MV-4-11 (cell line): ENCODE data around the gene DMD.

ENCODE experiments used
- DNase-seq: peaks from one replicate; lab custom pipeline; 2025; lab: John Stamatoyannopoulos, UW

DMD gene

DNA sequence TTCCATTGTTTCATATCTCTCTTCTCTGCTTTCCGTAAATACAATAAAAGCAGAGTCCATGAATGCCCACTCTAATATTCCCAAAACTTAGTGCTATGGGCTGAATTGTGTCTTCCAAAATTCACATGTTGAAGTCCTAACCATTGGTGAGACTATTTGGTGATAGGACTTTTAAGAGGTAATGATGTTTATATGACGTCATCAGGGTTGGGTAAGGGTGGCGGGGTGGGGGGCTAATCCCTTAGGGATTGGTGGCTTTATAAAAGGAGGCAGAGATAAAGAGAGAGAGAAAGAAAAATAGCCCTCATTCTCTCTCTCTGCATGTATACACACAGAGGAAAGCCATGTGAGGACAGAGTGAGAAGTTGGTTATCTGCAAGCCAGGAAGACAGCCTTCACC is 722.2 kb downstream of the DMD start:
- DNase-seq: no peak

- DNase-seq: no peak
Observed at GRCh38 chrX:32483534-32484136, 727.7 kb downstream of the DMD start.

DNA sequence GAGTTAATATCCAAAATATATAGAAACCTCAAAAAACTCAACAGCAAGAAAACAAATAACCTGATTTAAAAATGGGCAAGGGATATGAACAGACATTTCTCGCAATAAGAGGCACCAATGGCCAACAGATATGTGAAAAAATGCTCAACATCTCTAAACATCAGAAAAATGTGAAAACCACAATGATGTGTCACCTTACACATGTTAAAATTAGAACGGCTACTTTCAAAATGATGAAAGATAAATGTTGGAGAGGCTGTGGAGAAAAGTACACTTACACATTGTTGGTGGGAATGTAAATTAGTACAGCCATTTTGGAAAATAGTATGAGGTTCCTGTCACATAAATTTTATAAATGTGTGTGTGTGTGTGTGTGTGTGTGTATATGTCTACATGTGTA is 731.3 kb downstream of the DMD start:
- DNase-seq: no peak

GRCh38 chrX:32472364-32472763 is 739.0 kb downstream of the DMD start:
- no peak for DNase-seq

GRCh38 chrX:32455704-32456103 is 755.6 kb downstream of the DMD start:
- no peak for DNase-seq

DNA sequence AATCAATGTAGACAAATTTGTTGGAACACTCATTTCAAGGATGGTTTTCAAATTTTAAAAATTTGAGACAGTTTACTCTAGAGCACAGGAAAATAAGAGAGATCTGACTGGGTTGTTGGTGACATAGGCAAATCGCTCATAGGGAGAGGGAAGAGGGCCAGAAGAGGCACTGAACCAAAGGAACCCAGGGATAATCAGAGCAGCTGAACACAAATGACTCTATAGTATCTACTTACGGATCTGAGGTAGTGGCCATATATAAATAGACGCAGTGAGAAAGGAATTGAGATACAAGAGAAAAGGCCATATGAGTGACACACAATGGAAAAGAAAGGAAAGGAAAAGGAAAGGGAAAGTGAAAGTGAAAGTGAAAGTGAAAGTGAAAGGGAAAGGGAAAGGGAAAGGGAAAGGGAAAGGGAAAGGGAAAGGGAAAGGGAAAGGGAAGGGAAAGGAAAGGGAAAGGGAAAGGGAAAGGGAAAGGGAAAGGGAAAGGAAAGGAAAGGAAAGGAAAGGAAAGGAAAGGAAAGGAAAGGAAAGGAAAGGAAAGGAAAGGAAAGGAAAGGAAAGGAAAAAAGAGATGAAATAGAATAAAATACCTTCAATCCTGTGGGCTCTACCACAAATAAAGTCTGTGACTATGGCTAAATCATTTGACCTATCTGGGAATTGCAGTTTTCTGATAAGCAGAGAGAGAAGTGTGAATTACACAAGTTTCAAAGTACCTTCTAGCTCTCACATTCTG is 759.2 kb downstream of the DMD start:
- no peak for DNase-seq

DNA sequence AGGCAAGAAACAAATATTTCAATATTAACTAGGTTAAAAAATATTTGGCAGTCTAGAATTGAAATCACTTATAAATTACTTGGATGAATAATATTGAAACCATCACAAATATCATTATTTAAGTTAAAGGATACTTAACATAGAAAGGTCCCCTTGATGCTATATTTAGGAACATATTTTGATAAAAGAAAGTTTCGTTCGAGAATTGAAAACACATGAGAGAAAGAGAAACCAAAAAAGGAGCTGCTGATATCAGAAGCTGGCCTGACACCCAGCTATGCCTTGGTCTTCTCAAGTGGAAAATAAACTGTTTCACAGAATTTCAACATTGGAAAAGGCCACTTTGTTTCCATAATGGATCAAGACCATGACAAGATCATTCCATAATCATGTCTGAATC is 762.4 kb downstream of the DMD start:
- DNase-seq: peak; percentile 1

- peak; percentile 94 for DNase-seq
Observed at GRCh38 chrX:32448320-32448719, 763.0 kb downstream of the DMD start.

DNA sequence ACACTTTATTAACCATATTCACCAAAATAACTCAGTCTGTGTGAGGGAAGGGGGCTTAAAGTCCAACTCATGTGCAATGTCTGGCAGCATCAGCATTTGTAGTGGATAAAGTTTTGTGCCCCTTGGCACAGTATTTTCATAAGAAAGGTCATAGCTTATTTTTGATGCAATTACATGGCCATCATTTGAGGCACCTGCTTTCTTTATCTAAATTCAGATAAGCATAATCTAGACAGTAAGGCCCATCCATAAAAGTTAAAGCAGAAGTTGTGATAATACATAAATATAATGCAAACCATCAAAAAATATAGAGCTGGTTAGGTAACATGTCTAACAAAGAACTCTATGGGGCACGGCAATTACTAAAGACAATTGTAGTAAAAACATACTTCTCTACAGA is 763.7 kb downstream of the DMD start:
- DNase-seq: no peak

- DNase-seq: no peak
Observed at GRCh38 chrX:32443841-32444240, 767.5 kb downstream of the DMD start.

- DNase-seq: no peak
Observed at GRCh38 chrX:32421266-32421665, 790.1 kb downstream of the DMD start.

- DNase-seq: peak; percentile 0
Observed at GRCh38 chrX:32408389-32408788, 803.0 kb downstream of the DMD start.

GRCh38 chrX:32397562-32398216 is 813.7 kb downstream of the DMD start:
- DNase-seq: no peak

DNA sequence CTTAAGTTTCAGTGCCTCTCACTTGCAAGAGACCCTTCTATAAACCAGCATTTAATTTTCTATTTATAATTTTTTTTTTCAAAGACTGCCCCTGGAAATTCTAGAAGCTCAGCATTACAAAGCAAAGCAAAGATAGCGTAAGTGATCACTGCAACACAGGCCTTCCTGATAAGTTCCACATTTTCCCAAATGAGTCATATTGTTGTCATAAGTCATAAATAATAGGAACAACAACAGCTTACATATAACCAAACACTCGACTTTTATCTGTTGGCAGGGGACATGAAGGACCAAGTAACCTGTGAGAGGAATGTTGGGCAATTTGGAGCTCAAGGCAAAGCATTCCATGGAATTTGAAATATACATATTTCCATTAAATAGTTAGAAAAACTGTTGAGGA is 815.5 kb downstream of the DMD start:
- no peak for DNase-seq

GRCh38 chrX:32392655-32393054 is 818.7 kb downstream of the DMD start:
- no peak for DNase-seq

- no peak for DNase-seq
Observed at GRCh38 chrX:32370456-32371205, 840.7 kb downstream of the DMD start.

GRCh38 chrX:32293962-32294700 is 917.2 kb downstream of the DMD start:
- DNase-seq: no peak

DNA sequence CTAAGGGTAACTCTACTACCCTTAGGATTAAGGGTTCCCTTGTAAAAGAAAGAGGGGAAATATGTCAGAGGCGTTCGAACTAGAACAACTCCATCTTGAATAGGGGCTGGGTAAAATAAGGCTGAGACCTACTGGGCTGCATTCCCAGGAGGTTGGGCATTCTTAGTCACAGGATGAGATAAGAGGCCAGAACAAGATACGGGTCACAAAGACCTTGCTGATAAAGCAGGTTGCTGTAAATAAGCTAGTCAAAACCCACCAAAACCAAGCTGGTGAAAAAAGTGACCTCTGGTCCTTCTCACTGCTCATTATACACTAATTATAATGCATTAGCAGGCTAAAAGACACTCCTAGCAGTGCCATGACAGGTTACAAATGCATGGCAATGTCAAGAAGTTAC is 922.0 kb downstream of the DMD start:
- DNase-seq: no peak

- no peak for DNase-seq
Observed at GRCh38 chrX:32281853-32282252, 929.5 kb downstream of the DMD start.

DNA sequence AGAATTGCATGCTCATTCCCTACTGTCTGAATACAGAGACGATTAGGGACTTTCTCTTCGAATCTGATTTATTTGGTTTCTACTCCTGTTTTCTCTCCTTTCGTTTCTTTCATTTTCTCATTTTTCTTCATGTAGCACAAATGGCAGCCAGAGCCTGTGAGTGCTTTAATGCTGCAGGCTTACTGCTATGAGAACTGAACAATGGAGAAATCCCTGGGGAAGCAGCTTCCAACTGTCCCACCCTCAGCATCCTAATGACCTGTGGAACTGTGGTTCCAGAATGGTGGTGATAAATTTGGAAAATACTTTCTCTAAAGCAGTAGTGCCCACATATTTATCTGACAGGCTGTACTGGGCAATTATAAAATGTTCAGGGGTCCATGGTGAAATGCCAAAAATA is 930.4 kb downstream of the DMD start:
- no peak for DNase-seq

DNA sequence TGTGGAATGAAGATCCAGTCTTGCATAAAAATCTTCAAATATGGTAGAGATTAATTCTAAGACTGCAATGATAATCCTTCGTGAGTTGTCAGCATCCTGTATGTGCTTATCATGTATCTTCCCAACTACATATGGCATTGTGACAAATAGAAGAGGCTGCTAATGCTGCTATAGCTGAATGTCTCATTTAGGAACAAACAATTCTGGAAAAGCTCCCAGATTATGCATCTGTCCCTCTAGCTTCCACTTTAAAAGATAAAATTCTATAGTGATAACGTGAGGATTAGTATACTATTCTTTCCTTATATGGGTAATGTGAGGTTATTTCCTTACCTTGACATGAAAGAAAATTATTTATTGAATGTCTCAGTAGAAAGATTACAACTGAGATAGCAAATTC is 930.9 kb downstream of the DMD start:
- no peak for DNase-seq

DNA sequence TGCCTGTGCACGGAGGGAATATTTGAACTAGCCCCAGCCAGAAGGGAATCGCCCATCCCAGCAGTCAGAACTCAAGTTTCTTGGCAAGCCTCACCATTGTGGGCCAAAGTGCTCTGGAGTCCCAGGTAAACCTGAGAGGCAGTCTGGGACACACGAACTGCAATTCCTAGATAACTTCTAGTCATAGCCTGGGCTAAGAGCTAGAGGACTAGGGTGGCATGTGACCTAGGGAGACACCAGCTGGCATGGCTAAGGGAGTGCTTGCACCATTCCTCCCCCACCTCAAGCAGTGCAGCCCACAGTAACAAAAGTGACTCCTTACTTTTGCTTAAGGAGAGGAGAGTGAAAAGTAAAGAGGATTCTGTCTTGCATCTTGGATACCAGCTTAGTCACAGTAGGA is 935.2 kb downstream of the DMD start:
- DNase-seq: no peak
